ENCODE measurements around the gene POLR3K.

DNA sequence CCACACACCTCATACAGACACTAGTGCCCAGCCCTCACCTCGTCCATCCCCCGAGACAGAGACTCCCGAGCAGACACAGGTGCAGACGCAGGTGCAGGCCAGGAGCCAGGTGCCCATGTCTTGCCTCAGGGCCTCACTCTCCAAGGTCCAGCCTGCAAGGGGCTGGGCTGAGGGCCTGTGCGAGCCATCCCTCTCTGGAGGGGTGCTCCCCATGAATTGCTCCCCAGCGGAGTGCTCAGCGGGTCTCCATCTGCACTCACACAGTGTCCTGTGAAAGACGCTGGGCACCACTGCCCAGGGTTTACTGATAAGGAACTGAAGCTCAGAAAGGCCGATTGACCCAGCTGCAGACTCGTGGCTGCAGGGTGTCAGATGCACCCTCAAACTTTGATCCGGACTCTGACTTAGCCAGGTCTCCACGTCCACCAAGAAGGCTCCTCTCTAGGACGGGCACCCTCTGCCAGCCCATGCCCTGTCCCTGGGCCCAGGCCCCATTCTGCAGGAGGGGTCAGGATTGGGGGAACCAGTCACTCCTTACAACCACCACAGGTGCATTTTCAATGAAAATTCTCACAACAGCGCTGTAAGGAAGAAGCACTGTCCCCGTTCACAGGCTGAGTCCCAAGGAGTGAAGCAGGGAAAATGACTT lies 16.9 kb downstream of the POLR3K start:
- TF ChIP-seq, protein P1, sequence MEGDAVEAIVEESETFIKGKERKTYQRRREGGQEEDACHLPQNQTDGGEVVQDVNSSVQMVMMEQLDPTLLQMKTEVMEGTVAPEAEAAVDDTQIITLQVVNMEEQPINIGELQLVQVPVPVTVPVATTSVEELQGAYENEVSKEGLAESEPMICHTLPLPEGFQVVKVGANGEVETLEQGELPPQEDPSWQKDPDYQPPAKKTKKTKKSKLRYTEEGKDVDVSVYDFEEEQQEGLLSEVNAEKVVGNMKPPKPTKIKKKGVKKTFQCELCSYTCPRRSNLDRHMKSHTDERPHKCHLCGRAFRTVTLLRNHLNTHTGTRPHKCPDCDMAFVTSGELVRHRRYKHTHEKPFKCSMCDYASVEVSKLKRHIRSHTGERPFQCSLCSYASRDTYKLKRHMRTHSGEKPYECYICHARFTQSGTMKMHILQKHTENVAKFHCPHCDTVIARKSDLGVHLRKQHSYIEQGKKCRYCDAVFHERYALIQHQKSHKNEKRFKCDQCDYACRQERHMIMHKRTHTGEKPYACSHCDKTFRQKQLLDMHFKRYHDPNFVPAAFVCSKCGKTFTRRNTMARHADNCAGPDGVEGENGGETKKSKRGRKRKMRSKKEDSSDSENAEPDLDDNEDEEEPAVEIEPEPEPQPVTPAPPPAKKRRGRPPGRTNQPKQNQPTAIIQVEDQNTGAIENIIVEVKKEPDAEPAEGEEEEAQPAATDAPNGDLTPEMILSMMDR (tag by site-specific recombination; IDR thresholded peaks at IDR 0.05) = no peak
- no peak for TF ChIP-seq ZNF658 (tag by site-specific recombination; IDR thresholded peaks at IDR 0.05)

Data from HEK293 (cell line).